GM19025 (cell line): ENCODE data around the gene MACF1.

ENCODE experiments used
- ATAC-seq: cut with Tn5 transposase; IDR thresholded peaks from one replicate; pipeline ENCODE4 v1.9.1; 2021; ENCODE audit warnings: mild to moderate bottlenecking, low read depth, moderate library complexity; ENCODE audit not compliant: unreplicated experiment

Gene MACF1

DNA sequence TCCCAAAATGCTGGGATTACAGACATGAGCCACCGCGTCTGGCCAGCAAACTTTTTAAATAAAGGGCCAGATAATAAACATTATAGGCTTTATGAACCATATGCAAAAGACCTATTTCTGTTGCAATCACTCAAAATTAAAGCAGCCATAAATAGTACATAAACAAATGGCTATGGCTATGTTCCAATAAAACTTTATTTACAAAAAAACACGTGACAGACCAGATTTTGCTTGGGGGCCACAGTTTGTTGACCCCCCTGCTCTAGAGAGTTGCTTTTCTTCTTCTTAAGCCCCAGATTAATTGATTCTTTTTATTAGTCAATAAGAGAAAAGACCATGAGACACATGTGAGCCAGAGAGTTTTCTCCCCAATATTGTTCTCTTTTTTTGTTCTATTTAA lies 138.3 kb downstream of the MACF1 start:
- no peak for ATAC-seq

GRCh38 chr1:39344394-39345154 lies 140.1 kb downstream of the MACF1 start:
- ATAC-seq, result no peak

- ATAC-seq, result no peak
These were observed 142.4 kb downstream of the MACF1 start for GRCh38 chr1:39346872-39347271.

GRCh38 chr1:39348278-39348677 lies 143.8 kb downstream of the MACF1 start:
- ATAC-seq, result no peak

GRCh38 chr1:39352881-39353280 lies 148.4 kb downstream of the MACF1 start:
- no peak for ATAC-seq

DNA sequence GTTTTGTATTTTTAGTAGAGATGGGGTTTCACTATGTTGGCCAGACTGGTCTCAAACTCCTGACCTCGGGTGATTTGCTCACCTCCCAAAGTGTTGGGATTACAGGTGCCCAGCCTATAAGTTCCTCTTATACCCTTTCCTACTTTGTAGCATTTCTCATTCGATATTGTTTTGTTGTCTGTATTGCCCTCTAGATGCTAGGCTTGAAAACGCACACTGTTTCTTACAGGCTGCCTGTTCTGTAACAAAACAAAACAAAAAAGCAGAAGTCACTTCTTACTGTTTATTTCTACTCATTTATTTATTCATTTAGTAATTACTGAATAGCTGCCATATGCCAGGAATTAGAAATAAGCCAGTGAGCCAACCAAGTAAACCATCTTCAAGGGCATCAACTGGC lies 150.1 kb downstream of the MACF1 start:
- no peak for ATAC-seq

GRCh38 chr1:39358491-39358890 lies 154.0 kb downstream of the MACF1 start:
- no peak for ATAC-seq

DNA sequence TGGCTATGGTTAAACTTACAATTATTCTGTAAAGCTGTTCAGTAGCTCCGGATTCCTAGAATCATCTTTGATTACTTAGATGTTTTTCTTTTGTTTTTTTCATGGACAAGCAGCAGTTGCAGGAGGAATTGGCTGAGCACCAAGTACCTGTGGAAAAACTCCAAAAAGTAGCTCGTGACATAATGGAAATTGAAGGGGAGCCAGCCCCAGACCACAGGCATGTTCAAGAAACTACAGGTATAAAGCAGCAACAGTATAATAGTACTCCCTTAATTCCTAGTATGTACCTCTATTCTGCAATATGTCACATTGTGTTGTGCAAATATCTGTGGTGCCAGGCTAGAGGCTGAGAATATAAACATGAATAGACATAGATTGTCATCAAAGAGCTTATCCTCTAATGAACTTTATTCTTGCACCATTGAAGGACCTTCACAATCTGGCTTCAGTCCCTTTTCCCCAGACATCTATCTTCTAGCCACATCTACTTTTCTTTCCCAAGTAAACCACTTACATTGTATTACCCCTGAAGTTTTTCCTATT lies 154.6 kb downstream of the MACF1 start:
- ATAC-seq, result no peak

DNA sequence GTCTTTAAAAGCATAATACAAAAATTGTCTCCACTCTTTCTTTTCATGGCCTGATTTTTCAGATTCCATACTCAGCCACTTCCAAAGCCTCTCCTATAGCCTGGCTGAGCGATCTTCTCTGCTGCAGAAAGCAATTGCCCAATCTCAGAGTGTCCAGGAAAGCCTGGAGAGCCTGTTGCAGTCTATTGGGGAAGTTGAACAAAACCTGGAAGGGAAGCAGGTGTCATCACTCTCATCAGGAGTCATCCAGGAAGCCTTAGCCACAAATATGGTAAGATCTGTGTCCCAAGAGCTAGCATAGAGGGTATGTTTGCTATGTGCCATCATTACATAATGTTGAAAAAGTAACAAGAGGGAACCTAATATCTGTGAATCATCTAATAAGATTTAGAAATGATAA lies 156.2 kb downstream of the MACF1 start:
- no peak for ATAC-seq

- no peak for ATAC-seq
These were observed 157.0 kb downstream of the MACF1 start for GRCh38 chr1:39361446-39361845.

DNA sequence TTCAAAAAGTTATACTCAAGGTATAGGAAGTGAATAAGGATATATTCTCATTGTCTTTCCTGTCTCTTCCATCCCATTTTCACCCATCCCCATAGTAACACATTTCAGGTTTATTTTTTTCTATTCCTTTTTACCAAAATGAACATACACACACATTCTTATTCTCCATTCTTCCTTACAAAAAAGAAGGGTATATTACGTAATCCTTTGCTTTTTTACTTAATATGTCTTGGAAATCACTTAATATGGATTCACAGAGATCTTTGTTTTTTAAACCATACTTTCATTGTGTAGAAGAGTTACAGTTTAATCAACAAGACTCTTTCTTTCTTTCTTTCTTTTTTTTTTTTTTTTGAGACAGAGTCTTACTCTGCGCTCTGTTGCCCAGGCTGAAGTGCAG lies 158.8 kb downstream of the MACF1 start:
- ATAC-seq, result no peak

GRCh38 chr1:39368045-39368444 lies 163.6 kb downstream of the MACF1 start:
- no peak for ATAC-seq

- ATAC-seq, result no peak
These were observed 165.1 kb downstream of the MACF1 start for GRCh38 chr1:39369565-39369964.

DNA sequence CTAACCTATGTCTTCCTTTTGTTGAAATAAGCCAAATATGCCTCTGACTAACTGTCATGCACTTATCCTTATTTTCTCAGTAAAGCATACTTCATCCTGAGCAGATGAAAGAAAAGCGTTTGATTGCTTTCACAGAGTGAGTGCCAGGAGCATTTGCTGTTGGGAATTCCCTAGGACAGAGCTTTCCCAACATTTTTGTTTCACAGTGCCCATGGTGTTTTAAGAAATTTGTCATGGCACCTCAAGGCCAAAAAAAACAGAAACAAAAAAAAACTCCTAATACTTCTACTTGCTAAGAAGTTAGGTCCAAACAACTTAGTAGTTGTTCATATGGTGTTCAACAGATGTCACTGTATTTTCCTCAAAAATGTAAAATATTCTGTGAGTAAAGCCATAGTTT lies 166.1 kb downstream of the MACF1 start:
- no peak for ATAC-seq

DNA sequence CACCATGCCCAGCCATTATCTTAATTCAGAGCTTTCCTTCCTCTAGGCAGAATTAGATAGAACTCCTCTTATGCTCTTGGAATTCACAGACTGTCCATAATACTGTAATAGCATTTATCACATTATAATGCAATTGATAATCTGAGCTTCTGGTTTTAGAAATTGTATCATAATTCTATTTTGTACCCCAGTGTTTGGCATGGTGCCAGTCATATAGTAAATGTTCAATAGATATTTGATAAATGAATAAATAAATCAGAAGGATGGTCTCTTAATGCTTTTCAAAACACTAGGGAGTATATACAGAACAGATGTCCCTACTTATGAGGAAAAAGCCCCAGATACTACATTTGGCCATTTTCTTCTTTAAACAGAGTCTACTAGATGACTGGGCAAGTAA lies 167.6 kb downstream of the MACF1 start:
- no peak for ATAC-seq

DNA sequence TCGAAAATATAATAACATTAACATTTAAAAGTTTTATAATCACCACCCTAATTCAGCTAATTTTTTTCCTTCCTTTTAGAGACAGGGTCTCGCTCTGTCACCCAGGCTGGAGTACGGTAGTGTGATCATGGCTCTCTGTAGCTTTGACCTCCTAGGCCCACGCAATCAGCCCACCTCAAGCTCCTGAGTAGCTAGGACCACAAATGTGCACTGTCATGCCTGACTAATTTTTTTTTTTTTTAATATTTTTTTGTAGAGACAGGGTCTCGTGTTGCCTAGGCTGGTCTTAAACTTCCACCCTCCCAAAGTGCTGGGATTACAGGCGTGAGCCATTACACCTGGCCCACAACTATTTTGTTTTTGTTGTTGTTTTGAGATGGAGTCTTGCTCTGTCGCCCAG lies 172.2 kb downstream of the MACF1 start:
- ATAC-seq, result no peak

GRCh38 chr1:39378377-39378776 lies 173.9 kb downstream of the MACF1 start:
- no peak for ATAC-seq

DNA sequence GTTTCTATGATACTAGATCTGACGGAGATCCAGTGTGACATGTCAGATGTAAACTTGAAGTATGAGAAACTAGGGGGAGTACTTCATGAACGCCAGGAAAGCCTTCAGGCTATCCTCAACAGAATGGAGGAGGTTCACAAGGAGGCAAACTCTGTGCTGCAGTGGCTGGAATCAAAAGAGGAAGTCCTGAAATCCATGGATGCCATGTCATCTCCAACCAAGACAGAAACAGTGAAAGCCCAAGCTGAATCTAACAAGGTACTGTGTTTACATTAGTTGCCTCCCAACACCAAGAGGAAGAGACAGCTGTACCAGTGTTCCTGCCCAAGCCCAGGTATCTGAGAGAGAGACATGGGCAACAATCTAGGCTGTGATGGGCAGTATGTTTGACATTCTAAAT lies 174.7 kb downstream of the MACF1 start:
- ATAC-seq, result no peak

GRCh38 chr1:39380036-39380435 lies 175.5 kb downstream of the MACF1 start:
- ATAC-seq, result no peak

GRCh38 chr1:39381839-39382238 lies 177.3 kb downstream of the MACF1 start:
- ATAC-seq, result no peak

DNA sequence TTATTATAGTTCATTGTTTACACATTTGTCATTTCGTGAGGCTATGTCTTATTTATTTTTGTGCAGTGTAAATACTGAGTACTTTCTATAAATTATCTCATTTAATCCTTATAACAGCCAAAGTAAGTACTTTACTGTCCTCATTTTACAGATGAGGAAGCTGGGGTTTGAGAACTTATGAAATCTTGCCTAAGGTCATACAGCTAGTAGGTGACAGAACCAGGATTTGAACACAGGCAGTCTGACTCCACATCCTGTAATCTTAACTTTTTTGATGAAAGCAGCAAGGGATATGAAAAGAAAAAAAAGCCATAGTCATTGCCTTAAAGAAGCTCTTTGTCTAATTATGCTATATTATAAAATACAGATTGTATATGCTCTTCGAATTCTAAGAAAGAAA lies 179.8 kb downstream of the MACF1 start:
- ATAC-seq, result no peak
